GM12891 (cell line): ENCODE results near the gene ADAMTS13.

Source experiments
- POLR2A ChIP-seq: IDR thresholded peaks from 2 replicates; pipeline ENCODE4 v1.6.1; 2011; ENCODE audit warnings: low read depth, low read length, control low read depth
- POU2F2 ChIP-seq: IDR thresholded peaks from 2 replicates; pipeline ENCODE4 v1.6.1; 2011; ENCODE audit warnings: low read depth, mild to moderate bottlenecking, control low read depth, low read length, moderate library complexity

DNA sequence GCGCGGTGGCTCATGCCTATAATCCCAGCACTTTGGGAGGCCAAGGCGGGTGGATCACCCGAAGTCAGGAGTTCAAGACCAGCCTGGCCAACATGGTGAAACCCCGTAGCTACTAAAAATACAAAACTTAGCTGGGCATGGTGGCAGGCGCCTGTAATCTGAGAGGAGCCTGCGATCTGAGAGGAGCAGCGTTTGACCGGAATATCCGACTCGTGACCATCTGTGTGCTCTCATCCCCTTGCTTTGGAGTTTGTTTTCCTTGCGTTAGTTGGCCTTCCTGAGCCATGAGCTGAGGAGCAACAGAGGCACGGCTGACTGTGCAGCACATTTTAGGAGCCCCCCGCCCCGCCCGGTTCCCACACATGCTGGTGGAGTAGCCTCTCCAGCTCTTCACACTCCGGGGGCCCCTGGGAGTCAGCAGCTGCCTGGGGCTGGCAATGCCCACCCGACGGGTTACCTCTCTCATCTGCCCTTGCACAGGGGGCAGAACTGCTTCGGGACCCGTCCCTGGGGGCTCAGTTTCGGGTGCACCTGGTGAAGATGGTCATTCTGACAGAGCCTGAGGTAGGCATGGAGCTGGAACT, 3.0 kb downstream of the ADAMTS13 start:
- no peak for TF ChIP-seq POU2F2
- no peak for TF ChIP-seq POLR2A
